HG03060 (cell line): ENCODE measurements around the gene RCAN3.
"Not testable (repeated sequence)": the region's sequence is repeated elsewhere in the genome, so short reads cannot be mapped to it uniquely, and the experiment has no call there.

ENCODE experiments used
- ATAC-seq: cut with Tn5 transposase; IDR thresholded peaks from one replicate; pipeline ENCODE4 v1.9.1; 2021; ENCODE audit warnings: low read depth, moderate number of reproducible peaks; ENCODE audit not compliant: unreplicated experiment

The RCAN3 gene

GRCh38 chr1:24548070-24548469, 45.4 kb downstream of the RCAN3 start:
- no peak for ATAC-seq

GRCh38 chr1:24549210-24549609, 46.6 kb downstream of the RCAN3 start:
- not testable (repeated sequence) for ATAC-seq

- ATAC-seq = no peak
These were observed 48.8 kb downstream of the RCAN3 start for GRCh38 chr1:24551290-24551959.

GRCh38 chr1:24551960-24552571, 49.4 kb downstream of the RCAN3 start:
- no peak for ATAC-seq

GRCh38 chr1:24553931-24554330, 51.3 kb downstream of the RCAN3 start:
- no peak for ATAC-seq

GRCh38 chr1:24554714-24555113, 52.1 kb downstream of the RCAN3 start:
- ATAC-seq = no peak

- no peak for ATAC-seq
These were observed 53.2 kb downstream of the RCAN3 start, which contains the start of gene NCMAP for GRCh38 chr1:24555591-24556413. Gene NCMAP (plus strand): TSS chr1:24556087. CDS start chr1:24595431, 39,344 bp downstream.

GRCh38 chr1:24556414-24556795, 53.8 kb downstream of the RCAN3 start:
- no peak for ATAC-seq

GRCh38 chr1:24557220-24557619, 54.6 kb downstream of the RCAN3 start:
- ATAC-seq = no peak

GRCh38 chr1:24557711-24558131, 55.1 kb downstream of the RCAN3 start:
- ATAC-seq = no peak

GRCh38 chr1:24558455-24558854, 55.8 kb downstream of the RCAN3 start:
- ATAC-seq = no peak

- no peak for ATAC-seq
These were observed 56.5 kb downstream of the RCAN3 start for GRCh38 chr1:24558902-24559791.

GRCh38 chr1:24560361-24560760, 57.7 kb downstream of the RCAN3 start:
- no peak for ATAC-seq

- ATAC-seq = no peak
These were observed 60.0 kb downstream of the RCAN3 start for GRCh38 chr1:24562625-24563024.

- no peak for ATAC-seq
These were observed 62.1 kb downstream of the RCAN3 start for GRCh38 chr1:24564695-24565094.

GRCh38 chr1:24566236-24566867, 63.7 kb downstream of the RCAN3 start:
- ATAC-seq = no peak

- ATAC-seq = no peak
These were observed 65.3 kb downstream of the RCAN3 start for GRCh38 chr1:24567792-24568388.

GRCh38 chr1:24568475-24568874, 65.8 kb downstream of the RCAN3 start:
- no peak for ATAC-seq

GRCh38 chr1:24570265-24571125, 67.9 kb downstream of the RCAN3 start:
- no peak for ATAC-seq
